Smooth muscle cell (in vitro differentiated cells): Measurements from ENCODE around the gene DLX2. TPM values are rescaled to one million over a fixed set of nuclear protein-coding genes. Genes with fewer than 3 reads are reported as not detected.
A peak's percentile ranks its signal among the peaks of the same experiment; 100 is the strongest.
"Not testable (repeated sequence)": the region's sequence is repeated elsewhere in the genome, so short reads cannot be mapped to it uniquely, and the experiment has no call there.

ENCODE experiments used
- DNase-seq: peaks from one replicate; lab custom pipeline; 2025; ENCODE audit not compliant: unreplicated experiment; lab: John Stamatoyannopoulos, UW
- H2AFZ ChIP-seq: fragments of 200-600 bp; sonication (generic); 2 replicates; pipeline ENCODE4 v1.6.0; 2016; ENCODE audit warnings: antibody characterized with exemption, low read depth, mild to moderate bottlenecking
- H3F3A ChIP-seq: fragments of 200-600 bp; sonication (generic); 2 replicates; pipeline ENCODE4 v1.6.0; 2017; ENCODE audit warnings: antibody characterized with exemption, low read depth
- H3K27ac ChIP-seq: fragments of 200-600 bp; sonication (generic); 2 replicates; pipeline ENCODE4 v1.5.1; 2016; ENCODE audit warnings: low read depth, mild to moderate bottlenecking
- H3K27me3 ChIP-seq: fragments of 200-600 bp; sonication (generic); 2 replicates; pipeline ENCODE4 v1.6.1; 2016; ENCODE audit warnings: low read depth, mild to moderate bottlenecking
- H3K36me3 ChIP-seq: fragments of 200-600 bp; sonication (generic); 2 replicates; pipeline ENCODE4 v1.5.1; 2016; ENCODE audit warnings: low read depth
- H3K4me1 ChIP-seq: fragments of 200-600 bp; sonication (generic); 2 replicates; pipeline ENCODE4 v1.5.1; 2016; ENCODE audit warnings: low read depth
- H3K4me2 ChIP-seq: fragments of 200-600 bp; sonication (generic); 2 replicates; pipeline ENCODE4 v1.6.0; 2016; ENCODE audit warnings: mild to moderate bottlenecking
- H3K4me3 ChIP-seq: fragments of 200-600 bp; sonication (generic); 2 replicates; pipeline ENCODE4 v1.5.1; 2016; ENCODE audit warnings: mild to moderate bottlenecking
- H3K79me2 ChIP-seq: fragments of 200-600 bp; sonication (generic); 2 replicates; pipeline ENCODE4 v1.6.0; 2016; ENCODE audit warnings: low read depth, mild to moderate bottlenecking
- H3K9ac ChIP-seq: fragments of 200-600 bp; sonication (generic); 2 replicates; pipeline ENCODE4 v1.6.0; 2016; ENCODE audit warnings: low read depth
- H3K9me3 ChIP-seq: fragments of 200-600 bp; sonication (generic); replicated peaks from 2 replicates; pipeline ENCODE4 v1.5.1; 2016; ENCODE audit warnings: low read depth
- H4K20me1 ChIP-seq: fragments of 200-600 bp; sonication (generic); 2 replicates; pipeline ENCODE4 v1.6.0; 2016; ENCODE audit warnings: low read depth
- WGBS: methylation state at CpG from one replicate; pipeline ENCODE4 v1.1.7; 2016; ENCODE audit warnings: low lambda C conversion rate; 5-methylcytosine and 5-hydroxymethylcytosine counted together
- polyA plus RNA-seq: library from polyadenylated mRNA; unstranded; fragments of >200 nt; fragmentation: Nextera tagmentation; extraction: Ambion mirVana; gene quantifications from 2 replicates; pipeline ENCODE4 v1.2.1, GENCODE V29; 2016
- total RNA-seq: library from RNA; depleted of rRNA; stranded (reverse); fragments of >200 nt; gene quantifications from 2 replicates; pipeline ENCODE4 v1.2.3, GENCODE V29; 2014
- TF ChIP-seq, protein P1 (sequence below): fragments of 200-600 bp; sonication (generic); IDR thresholded peaks from 2 replicates; pipeline ENCODE4 v1.5.1; 2017; ENCODE audit warnings: borderline replicate concordance, mild to moderate bottlenecking, antibody characterized with exemption; ENCODE audit not compliant: insufficient read depth, poor library complexity, severe bottlenecking

The DLX2 gene
- total and polyA plus RNA-seq, 2 experiments from 2014 or later = 1.9 TPM

DNA sequence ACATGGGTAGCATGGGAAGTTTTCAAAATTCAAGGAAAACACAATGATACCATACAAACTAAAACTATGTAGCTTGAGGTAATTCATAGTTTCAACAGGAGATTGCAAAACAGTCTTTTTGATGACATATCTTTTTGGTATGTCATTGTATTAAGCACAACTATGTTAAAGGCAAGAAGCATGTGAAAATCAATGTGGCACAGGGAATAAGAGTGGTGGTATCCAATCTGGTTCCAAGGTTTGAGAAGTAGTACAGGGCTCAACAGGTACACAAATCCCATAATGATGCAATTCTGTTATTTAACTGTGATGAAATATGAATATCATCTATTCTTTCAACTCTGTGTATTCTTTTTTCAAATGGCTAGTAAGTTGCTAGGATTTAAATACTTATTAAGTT lies 16.4 kb upstream of the DLX2 start:
- no peak overlapping the region for H3K9ac ChIP-seq
- no peak for DNase-seq

GRCh38 chr2:172116107-172116506 lies 13.4 kb upstream of the DLX2 start:
- WGBS = 92% methylated on average over 5 of the region's 5 CpGs
- Histone ChIP-seq H3K4me3 (no peak overlapping the region), H3K4me2 (no peak overlapping the region), H4K20me1 (no peaks in the 10 kb centered on the region), H2AFZ (no peak overlapping the region), H3F3A (no peaks in the 10 kb centered on the region), H3K79me2 (no peaks in the 10 kb centered on the region), H3K27me3 (peaks cover 9% of the 10 kb centered on the region), H3K9me3 (no peaks in the 10 kb centered on the region), H3K36me3 (no peaks in the 10 kb centered on the region), H3K27ac (no peak overlapping the region), H3K4me1 (no peaks in the 10 kb centered on the region), H3K9ac (no peak overlapping the region)
- DNase-seq = no peak
- TF ChIP-seq, protein P1, sequence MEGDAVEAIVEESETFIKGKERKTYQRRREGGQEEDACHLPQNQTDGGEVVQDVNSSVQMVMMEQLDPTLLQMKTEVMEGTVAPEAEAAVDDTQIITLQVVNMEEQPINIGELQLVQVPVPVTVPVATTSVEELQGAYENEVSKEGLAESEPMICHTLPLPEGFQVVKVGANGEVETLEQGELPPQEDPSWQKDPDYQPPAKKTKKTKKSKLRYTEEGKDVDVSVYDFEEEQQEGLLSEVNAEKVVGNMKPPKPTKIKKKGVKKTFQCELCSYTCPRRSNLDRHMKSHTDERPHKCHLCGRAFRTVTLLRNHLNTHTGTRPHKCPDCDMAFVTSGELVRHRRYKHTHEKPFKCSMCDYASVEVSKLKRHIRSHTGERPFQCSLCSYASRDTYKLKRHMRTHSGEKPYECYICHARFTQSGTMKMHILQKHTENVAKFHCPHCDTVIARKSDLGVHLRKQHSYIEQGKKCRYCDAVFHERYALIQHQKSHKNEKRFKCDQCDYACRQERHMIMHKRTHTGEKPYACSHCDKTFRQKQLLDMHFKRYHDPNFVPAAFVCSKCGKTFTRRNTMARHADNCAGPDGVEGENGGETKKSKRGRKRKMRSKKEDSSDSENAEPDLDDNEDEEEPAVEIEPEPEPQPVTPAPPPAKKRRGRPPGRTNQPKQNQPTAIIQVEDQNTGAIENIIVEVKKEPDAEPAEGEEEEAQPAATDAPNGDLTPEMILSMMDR = no peak

More for the DNA sequence above, 16.4 kb upstream of the DLX2 start:
- Histone ChIP-seq H3K4me3 (no peak overlapping the region), H3K4me1 (no peaks in the 10 kb centered on the region), H3K36me3 (no peaks in the 10 kb centered on the region), H3K9me3 (no peaks in the 10 kb centered on the region), H2AFZ (no peak overlapping the region), H3F3A (no peaks in the 10 kb centered on the region), H3K27ac (peak overlapping the region; percentile 58), H3K4me2 (no peak overlapping the region), H3K27me3 (peaks cover 9% of the 10 kb centered on the region), H4K20me1 (no peaks in the 10 kb centered on the region), H3K79me2 (no peaks in the 10 kb centered on the region)
- TF ChIP-seq, protein P1 = no peak

DNA sequence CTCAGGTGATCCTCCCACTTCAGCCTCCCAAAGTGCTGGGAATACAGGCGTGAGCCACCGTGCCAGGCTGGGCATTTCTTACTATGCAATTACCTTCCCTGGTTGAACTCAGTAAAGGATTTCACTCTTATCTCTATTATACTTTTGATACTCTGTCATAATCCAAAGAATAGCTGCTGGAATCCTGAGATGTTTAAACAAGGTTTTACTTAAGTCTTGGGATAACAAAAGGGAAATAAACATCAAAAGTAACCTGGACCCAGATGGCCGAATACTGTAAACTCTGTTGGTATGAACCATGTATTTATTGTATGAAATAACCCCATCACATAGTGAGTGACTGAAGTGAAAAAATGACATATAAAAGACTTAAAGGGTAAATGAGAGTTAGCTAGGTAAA lies 11.9 kb upstream of the DLX2 start:
- no peaks in the 10 kb centered on the region for H3F3A ChIP-seq
- DNase-seq = no peak
- H3K4me2 ChIP-seq = no peak overlapping the region
- H3K9me3 ChIP-seq = no peaks in the 10 kb centered on the region
- WGBS = 90% methylated on average over 3 of the region's 3 CpGs
- H3K36me3 ChIP-seq = no peaks in the 10 kb centered on the region
- H3K4me3 ChIP-seq = no peak overlapping the region
- TF ChIP-seq, protein P1 = no peak
- H3K27ac ChIP-seq = no peak overlapping the region
- H3K9ac ChIP-seq = no peak overlapping the region
- peaks cover 18% of the 10 kb centered on the region for H3K27me3 ChIP-seq
- peaks cover 2% of the 10 kb centered on the region for H3K4me1 ChIP-seq
- H4K20me1 ChIP-seq = no peaks in the 10 kb centered on the region
- no peaks in the 10 kb centered on the region for H3K79me2 ChIP-seq
- no peak overlapping the region for H2AFZ ChIP-seq

- H3K27me3 ChIP-seq = peaks cover 20% of the 10 kb centered on the region
- H2AFZ ChIP-seq, H3K4me1 ChIP-seq, H3K9ac ChIP-seq, DNase-seq, H3K36me3 ChIP-seq, H3F3A ChIP-seq, H3K79me2 ChIP-seq, H3K9me3 ChIP-seq, H3K27ac ChIP-seq, H3K4me2 ChIP-seq, H4K20me1 ChIP-seq, H3K4me3 ChIP-seq: not testable (repeated sequence)
- 86% methylated on average over 6 of the region's 6 CpGs for WGBS
Observed at GRCh38 chr2:172114176-172114575, 11.5 kb upstream of the DLX2 start.
